ENCODE measurements around the gene CARD19. TPM values are rescaled to one million over a fixed set of nuclear protein-coding genes. Genes with fewer than 3 reads are reported as not detected.
A peak's percentile ranks its signal among the peaks of the same experiment; 100 is the strongest.
"Not testable (repeated sequence)": the region's sequence is repeated elsewhere in the genome, so short reads cannot be mapped to it uniquely, and the experiment has no call there.

The CARD19 gene
- total and polyA plus RNA-seq, 7 experiments from 2014 or later, result 43.0 to 90.0 (median 59.2) TPM

DNA sequence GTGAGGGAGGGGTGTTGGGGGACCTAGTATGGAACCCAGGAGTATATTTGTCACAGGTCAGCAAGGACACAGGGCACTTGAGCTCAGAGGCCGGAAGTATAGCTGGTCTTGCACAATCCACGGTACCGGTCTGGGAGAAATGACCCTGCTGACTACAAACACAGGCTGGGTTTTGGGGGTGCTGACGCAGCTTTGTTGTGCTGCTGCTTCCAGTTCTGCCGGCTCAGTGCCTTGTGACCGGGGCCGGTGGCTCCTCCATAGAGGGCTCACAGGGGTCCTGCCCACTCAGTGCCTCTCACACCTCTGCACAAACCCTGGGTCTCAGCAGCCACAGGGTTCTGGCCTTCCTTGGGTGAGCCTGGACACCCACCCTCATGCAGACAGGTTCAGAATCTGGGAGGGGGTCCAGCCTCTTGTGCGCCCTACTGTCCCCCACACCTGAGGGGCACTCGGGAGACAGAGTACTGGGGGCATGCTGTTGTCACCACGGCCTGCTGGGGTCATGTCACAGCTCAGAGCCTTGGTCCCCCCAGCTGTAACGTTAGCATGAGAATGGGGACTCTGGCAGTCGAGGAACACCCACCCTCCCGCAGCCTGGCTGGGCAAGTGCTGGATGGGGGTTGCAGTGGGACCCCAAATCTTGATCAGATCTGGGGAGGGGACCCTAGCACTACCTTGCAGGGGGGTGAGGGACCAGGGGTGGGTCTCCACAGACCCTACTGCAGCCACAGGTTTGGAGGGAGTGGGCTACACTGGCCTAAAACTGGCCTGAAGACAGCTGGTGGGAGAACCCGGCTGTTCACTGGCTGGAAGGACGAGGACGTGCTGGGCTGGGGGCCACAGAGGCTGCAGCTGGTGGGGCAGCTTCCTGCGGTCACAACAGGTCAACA, 20.3 kb downstream of the CARD19 start:
- Mint-ChIP-seq H3K4me3 (no peak overlapping the region), H3K27ac (peak overlapping the region in 2 of 9 donors; percentile 41 to 69), H3K4me1 (peaks cover 15 to 32% (median 27%) of the 10 kb centered on the region in 7 donors), H3K36me3 (peaks cover 0 to 3% (median 0%) of the 10 kb centered on the region in 5 donors), H3K27me3 (no peaks in the 10 kb centered on the region), H3K9me3 (no peaks in the 10 kb centered on the region)
- ChIA-PET POLR2A (interaction anchor here (1.4 to 1.7 kb wide), 2 partner anchors 9 kb away, joined by 4 to 6 read pairs; no protein-coding TSS in a partner anchor), CTCF (interaction anchor here (0.6 kb wide), 2 partner anchors 29 to 44 kb away, joined by 3 read pairs; no protein-coding TSS in a partner anchor)
- Histone ChIP-seq H3K4me1 (ENCODE audit: control insufficient read depth in 2 of 2, insufficient read depth in 2 of 2, low read length in 2 of 2) (peaks cover 5 to 8% of the 10 kb centered on the region in 2 donors), H3K27ac (ENCODE audit: low read depth, low read length) (no peak overlapping the region), H3K27me3 (ENCODE audit: control insufficient read depth in 2 of 2, insufficient read depth in 2 of 2, low read length in 2 of 2) (no peaks in the 10 kb centered on the region), H3K9me3 (ENCODE audit: control insufficient read depth in 2 of 3, low read length in 3 of 3) (no peaks in the 10 kb centered on the region), H3K4me3 (ENCODE audit: low read length) (no peak overlapping the region), H3K36me3 (ENCODE audit: control insufficient read depth in 2 of 3, insufficient read depth in 3 of 3, low read length in 3 of 3) (peaks cover 0 to 34% (median 0%) of the 10 kb centered on the region in 3 experiments)
- peak; percentile 43 for ATAC-seq
- DNase-seq, result peak in 1 of 9 donors; percentile 14
- intact Hi-C loops (cut with micrococcal nuclease), result no loop called here

DNA sequence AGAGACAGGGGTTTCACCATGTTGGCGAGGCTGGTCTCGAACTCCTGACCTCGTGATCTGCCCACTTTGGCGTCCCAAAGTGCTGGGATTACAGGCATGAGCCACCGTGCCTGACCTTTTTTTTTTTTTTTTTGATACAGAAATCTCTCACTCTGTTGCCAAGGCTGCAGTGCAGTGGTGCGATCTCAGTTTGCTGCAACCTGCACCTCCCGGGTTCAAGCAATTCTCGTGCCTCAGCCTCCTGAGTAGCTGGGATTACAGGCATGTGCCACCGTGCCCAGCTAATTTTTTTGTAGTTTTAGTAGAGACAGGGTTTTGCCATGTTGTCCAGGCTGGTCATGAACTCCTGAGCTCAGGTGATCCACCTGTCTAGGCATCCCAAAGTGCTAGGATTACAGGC, 21.5 kb downstream of the CARD19 start:
- ATAC-seq; H3K27ac ChIP-seq (ENCODE audit: low read depth, low read length); H3K36me3 Mint-ChIP-seq; intact Hi-C loops (cut with micrococcal nuclease); DNase-seq; H3K9me3 ChIP-seq (ENCODE audit: control insufficient read depth in 2 of 3, low read length in 3 of 3); H3K4me1 ChIP-seq (ENCODE audit: control insufficient read depth in 2 of 2, insufficient read depth in 2 of 2, low read length in 2 of 2); H3K27me3 ChIP-seq (ENCODE audit: control insufficient read depth in 2 of 2, insufficient read depth in 2 of 2, low read length in 2 of 2); H3K9me3 Mint-ChIP-seq; H3K27me3 Mint-ChIP-seq; H3K4me3 ChIP-seq (ENCODE audit: low read length); H3K4me3 Mint-ChIP-seq: not testable (repeated sequence)
- peaks cover 0 to 32% (median 0%) of the 10 kb centered on the region in 3 experiments for H3K36me3 ChIP-seq (ENCODE audit: control insufficient read depth in 2 of 3, insufficient read depth in 3 of 3, low read length in 3 of 3)
- ChIA-PET POLR2A (interaction anchor here (0.7 to 1.2 kb wide), 2 partner anchors 11 to 17 kb away, joined by 4 to 5 read pairs; partner anchors contain the start of gene NINJ1), CTCF (interaction anchor here (0.6 to 1.0 kb wide), 3 partner anchors 9 to 264 kb away, joined by 3 to 6 read pairs (median 3); no protein-coding TSS in a partner anchor)
- peaks cover 17 to 32% (median 28%) of the 10 kb centered on the region in 7 donors for H3K4me1 Mint-ChIP-seq
- H3K27ac Mint-ChIP-seq, result peak overlapping the region in 3 of 9 donors; percentile 32 to 51 (median 43)

- POLR2A ChIA-PET, result interaction anchor here (0.7 to 2.0 kb wide), 6 partner anchors 10 to 22 kb away, joined by 3 to 7 read pairs (median 5); partner anchors contain the start of genes CARD19 and NINJ1
- H3K9me3 Mint-ChIP-seq, result no peaks in the 10 kb centered on the region
Measured at GRCh38 chr9:93117924-93118862, 22.2 kb downstream of the CARD19 start.

GRCh38 chr9:93118863-93119702, 23.1 kb downstream of the CARD19 start:
- Histone ChIP-seq H3K27ac (ENCODE audit: low read depth, low read length) (no peak overlapping the region), H3K36me3 (ENCODE audit: control insufficient read depth in 2 of 3, insufficient read depth in 3 of 3, low read length in 3 of 3) (peaks cover 0 to 31% (median 0%) of the 10 kb centered on the region in 3 experiments), H3K9me3 (ENCODE audit: control insufficient read depth in 2 of 3, low read length in 3 of 3) (no peaks in the 10 kb centered on the region), H3K4me1 (ENCODE audit: control insufficient read depth in 2 of 2, insufficient read depth in 2 of 2, low read length in 2 of 2) (peaks cover 5 to 8% of the 10 kb centered on the region in 2 donors), H3K27me3 (ENCODE audit: control insufficient read depth in 2 of 2, insufficient read depth in 2 of 2, low read length in 2 of 2) (no peaks in the 10 kb centered on the region), H3K4me3 (ENCODE audit: low read length) (no peak overlapping the region)
- H3K36me3 Mint-ChIP-seq, result peaks cover 0 to 8% (median 0%) of the 10 kb centered on the region in 5 donors
- intact Hi-C loops (cut with micrococcal nuclease), result no loop called here
- ChIA-PET CTCF (interaction anchor here (0.5 to 1.4 kb wide), 3 partner anchors 9 to 147 kb away, joined by 3 to 5 read pairs (median 5); no protein-coding TSS in a partner anchor), POLR2A (interaction anchor here (0.7 to 2.0 kb wide), 7 partner anchors 10 to 25 kb away, joined by 3 to 7 read pairs (median 3); partner anchors contain the start of genes CARD19 and NINJ1)
- H3K27ac Mint-ChIP-seq, result peak overlapping the region in 7 of 9 donors; percentile 28 to 91 (median 77)
- no peaks in the 10 kb centered on the region for H3K27me3 Mint-ChIP-seq
- H3K4me3 Mint-ChIP-seq, result peak overlapping the region in 3 of 10 donors; percentile 48 to 67 (median 49)
- DNase-seq (peak in 1 of 9 donors; percentile 6), ATAC-seq (no peak)
- H3K9me3 Mint-ChIP-seq, result no peaks in the 10 kb centered on the region
- H3K4me1 Mint-ChIP-seq, result peaks cover 17 to 37% (median 29%) of the 10 kb centered on the region in 7 donors

More at GRCh38 chr9:93117924-93118862, 22.2 kb downstream of the CARD19 start:
- CTCF ChIA-PET, result interaction anchor here (0.6 to 1.4 kb wide), 4 partner anchors 8 to 263 kb away, joined by 3 to 6 read pairs (median 4); no protein-coding TSS in a partner anchor
- Mint-ChIP-seq H3K36me3 (peaks cover 0 to 3% (median 0%) of the 10 kb centered on the region in 5 donors), H3K27me3 (no peaks in the 10 kb centered on the region), H3K4me1 (peaks cover 17 to 32% (median 28%) of the 10 kb centered on the region in 7 donors), H3K27ac (peak overlapping the region in 7 of 9 donors; percentile 1 to 51 (median 8)), H3K4me3 (no peak overlapping the region)
- no peaks in the 10 kb centered on the region for H3K27me3 ChIP-seq (ENCODE audit: control insufficient read depth in 2 of 2, insufficient read depth in 2 of 2, low read length in 2 of 2)
- peak in 1 of 9 donors; percentile 3 for DNase-seq
- ATAC-seq, result no peak
- no peaks in the 10 kb centered on the region for H3K9me3 ChIP-seq (ENCODE audit: control insufficient read depth in 2 of 3, low read length in 3 of 3)
- no peak overlapping the region for H3K4me3 ChIP-seq (ENCODE audit: low read length)
- H3K4me1 ChIP-seq (ENCODE audit: control insufficient read depth in 2 of 2, insufficient read depth in 2 of 2, low read length in 2 of 2), result peaks cover 5 to 8% of the 10 kb centered on the region in 2 donors
- H3K36me3 ChIP-seq (ENCODE audit: control insufficient read depth in 2 of 3, insufficient read depth in 3 of 3, low read length in 3 of 3), result peaks cover 0 to 32% (median 0%) of the 10 kb centered on the region in 3 experiments
- intact Hi-C loops (cut with micrococcal nuclease), result no loop called here
- H3K27ac ChIP-seq (ENCODE audit: low read depth, low read length), result no peak overlapping the region

DNA sequence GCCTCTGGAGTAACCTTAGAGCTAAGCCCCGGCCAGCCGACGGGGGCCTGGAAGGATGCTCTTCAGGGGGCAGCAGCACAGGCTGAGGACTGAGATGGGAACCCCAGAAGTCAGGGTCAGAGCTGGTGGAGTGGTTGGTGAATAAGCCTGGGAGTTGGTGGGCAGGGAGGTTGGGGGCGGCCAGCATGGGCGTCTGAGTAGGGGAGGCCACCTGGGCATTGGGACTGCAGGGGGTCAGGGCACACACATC, 23.6 kb downstream of the CARD19 start:
- peaks cover 0 to 11% (median 0%) of the 10 kb centered on the region in 5 donors for H3K36me3 Mint-ChIP-seq
- CTCF ChIA-PET, result interaction anchor here (0.8 to 1.4 kb wide), 4 partner anchors 10 to 12 kb away, joined by 3 to 6 read pairs (median 4); no protein-coding TSS in a partner anchor
- Histone ChIP-seq H3K4me1 (ENCODE audit: control insufficient read depth in 2 of 2, insufficient read depth in 2 of 2, low read length in 2 of 2) (peaks cover 5 to 9% of the 10 kb centered on the region in 2 donors), H3K27ac (ENCODE audit: low read depth, low read length) (no peak overlapping the region), H3K27me3 (ENCODE audit: control insufficient read depth in 2 of 2, insufficient read depth in 2 of 2, low read length in 2 of 2) (no peaks in the 10 kb centered on the region), H3K9me3 (ENCODE audit: control insufficient read depth in 2 of 3, low read length in 3 of 3) (no peaks in the 10 kb centered on the region), H3K36me3 (ENCODE audit: control insufficient read depth in 2 of 3, insufficient read depth in 3 of 3, low read length in 3 of 3) (peaks cover 0 to 34% (median 1%) of the 10 kb centered on the region in 3 experiments), H3K4me3 (ENCODE audit: low read length) (no peak overlapping the region)
- peak overlapping the region in 5 of 10 donors; percentile 5 to 67 (median 48) for H3K4me3 Mint-ChIP-seq
- ATAC-seq (no peak), DNase-seq (no peak)
- peak overlapping the region; percentile 28 to 91 (median 82) for H3K27ac Mint-ChIP-seq
- no peaks in the 10 kb centered on the region for H3K27me3 Mint-ChIP-seq
- POLR2A ChIA-PET, result interaction anchor here (0.7 to 2.0 kb wide), 6 partner anchors 9 to 25 kb away, joined by 3 to 7 read pairs (median 4); partner anchors contain the start of genes CARD19 and NINJ1
- no peaks in the 10 kb centered on the region for H3K9me3 Mint-ChIP-seq
- H3K4me1 Mint-ChIP-seq, result peaks cover 18 to 38% (median 29%) of the 10 kb centered on the region in 7 donors
- intact Hi-C loops (cut with micrococcal nuclease), result no loop called here

All from naive thymus-derived CD4-positive, alpha-beta T cell (primary cell).